GM12878 (cell line): ENCODE results near the gene DOK4. TPM values are rescaled to one million over a fixed set of nuclear protein-coding genes. Genes with fewer than 3 reads are reported as not detected.

Experiments
- NBN ChIP-seq: fragments of 450-650 bp; IDR thresholded peaks from 2 replicates; pipeline ENCODE4 v1.6.1; 2016
- SIX5 ChIP-seq: IDR thresholded peaks from 2 replicates; pipeline ENCODE4 v1.6.1; 2011; ENCODE audit warnings: mild to moderate bottlenecking, low read depth, low read length, moderate library complexity; ENCODE audit not compliant: severe bottlenecking
- polyA plus RNA-seq, 11 experiments: library from polyadenylated mRNA; depleted of rRNA in 4 of 11; unstranded in 6 of 11; stranded (reverse) in 5 of 11; fragments of >200 nt; fragmentation: Nextera tagmentation in 4 of 11; fragmentation: Illumina TruSeq in 1 of 11; extraction: Ambion mirVana in 4 of 11; extraction: Trizol in 1 of 11; gene quantifications; 1 replicate in 1 of 11; 2 replicates in 10 of 11; pipeline versions ENCODE4 v1.2.1 to v1.2.3, GENCODE V29; 2011 to 2016; ENCODE audit warnings: inconsistent platforms in 2 of 11, missing spikeins in 2 of 11, low read depth in 1 of 11
- total RNA-seq, 4 experiments: library from RNA; depleted of rRNA in 3 of 4; stranded (reverse); fragments of >200 nt in 3 of 4; fragmentation: Illumina TruSeq in 1 of 4; extraction: Trizol in 1 of 4; gene quantifications; 2 replicates each; pipeline versions ENCODE4 v1.2.1 to v1.2.3, GENCODE V29; 2013 to 2021
- TF ChIP-seq, protein P1 (sequence below): fragments of 450-650 bp; formaldehyde crosslinking; IDR thresholded peaks from 2 replicates; pipeline ENCODE4 v1.4.0; 2020; ENCODE audit warnings: mild to moderate bottlenecking, moderate library complexity
- TF ChIP-seq, protein P2 (sequence below): IDR thresholded peaks from 2 replicates; pipeline ENCODE4 v1.6.1; 2012; ENCODE audit warnings: low read depth, low read length, improper control_type of control experiment
- TF ChIP-seq, protein P3 (sequence below): fragments of 450-650 bp; IDR thresholded peaks from 2 replicates; pipeline ENCODE4 v1.6.1; 2017; ENCODE audit warnings: antibody characterized with exemption, mild to moderate bottlenecking, moderate library complexity
- TF ChIP-seq, protein P4 (sequence below): IDR thresholded peaks from 2 replicates; pipeline ENCODE4 v1.6.1; 2011; ENCODE audit warnings: borderline replicate concordance, low read depth, mild to moderate bottlenecking, moderate library complexity, low read length; ENCODE audit not compliant: insufficient read depth, poor library complexity, severe bottlenecking

DOK4 gene
- total and polyA plus RNA-seq, 10 of the 15 experiments (the other 5 are each of a cell fraction or from before 2014, with no cell fraction given): 0.20 to 7.0 (median 2.4) TPM; not detected in 1

DNA sequence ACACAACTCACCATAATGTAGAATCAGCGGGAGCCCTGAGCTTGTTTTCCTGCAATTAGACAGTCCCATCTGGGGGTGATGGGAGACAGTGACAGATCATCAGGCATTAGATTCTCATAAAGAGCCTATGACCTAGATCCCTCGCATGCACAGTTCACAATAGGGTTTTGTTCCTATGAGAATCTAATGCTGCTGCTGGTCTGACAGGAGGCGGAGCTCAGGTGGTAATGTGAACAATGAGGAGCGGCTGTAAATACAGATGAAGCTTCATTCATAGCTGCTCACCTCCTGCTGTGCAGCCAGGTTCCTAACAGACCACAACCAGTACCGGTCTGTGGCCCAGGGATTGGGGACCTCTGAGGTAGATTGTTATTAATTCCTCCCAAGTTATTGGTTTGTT, 2.9 kb upstream of the DOK4 start (continued):
- TF ChIP-seq, protein P1, sequence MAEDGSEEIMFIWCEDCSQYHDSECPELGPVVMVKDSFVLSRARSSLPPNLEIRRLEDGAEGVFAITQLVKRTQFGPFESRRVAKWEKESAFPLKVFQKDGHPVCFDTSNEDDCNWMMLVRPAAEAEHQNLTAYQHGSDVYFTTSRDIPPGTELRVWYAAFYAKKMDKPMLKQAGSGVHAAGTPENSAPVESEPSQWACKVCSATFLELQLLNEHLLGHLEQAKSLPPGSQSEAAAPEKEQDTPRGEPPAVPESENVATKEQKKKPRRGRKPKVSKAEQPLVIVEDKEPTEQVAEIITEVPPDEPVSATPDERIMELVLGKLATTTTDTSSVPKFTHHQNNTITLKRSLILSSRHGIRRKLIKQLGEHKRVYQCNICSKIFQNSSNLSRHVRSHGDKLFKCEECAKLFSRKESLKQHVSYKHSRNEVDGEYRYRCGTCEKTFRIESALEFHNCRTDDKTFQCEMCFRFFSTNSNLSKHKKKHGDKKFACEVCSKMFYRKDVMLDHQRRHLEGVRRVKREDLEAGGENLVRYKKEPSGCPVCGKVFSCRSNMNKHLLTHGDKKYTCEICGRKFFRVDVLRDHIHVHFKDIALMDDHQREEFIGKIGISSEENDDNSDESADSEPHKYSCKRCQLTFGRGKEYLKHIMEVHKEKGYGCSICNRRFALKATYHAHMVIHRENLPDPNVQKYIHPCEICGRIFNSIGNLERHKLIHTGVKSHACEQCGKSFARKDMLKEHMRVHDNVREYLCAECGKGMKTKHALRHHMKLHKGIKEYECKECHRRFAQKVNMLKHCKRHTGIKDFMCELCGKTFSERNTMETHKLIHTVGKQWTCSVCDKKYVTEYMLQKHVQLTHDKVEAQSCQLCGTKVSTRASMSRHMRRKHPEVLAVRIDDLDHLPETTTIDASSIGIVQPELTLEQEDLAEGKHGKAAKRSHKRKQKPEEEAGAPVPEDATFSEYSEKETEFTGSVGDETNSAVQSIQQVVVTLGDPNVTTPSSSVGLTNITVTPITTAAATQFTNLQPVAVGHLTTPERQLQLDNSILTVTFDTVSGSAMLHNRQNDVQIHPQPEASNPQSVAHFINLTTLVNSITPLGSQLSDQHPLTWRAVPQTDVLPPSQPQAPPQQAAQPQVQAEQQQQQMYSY (CRISPR knock-in tag): no peak
- TF ChIP-seq, protein P2, sequence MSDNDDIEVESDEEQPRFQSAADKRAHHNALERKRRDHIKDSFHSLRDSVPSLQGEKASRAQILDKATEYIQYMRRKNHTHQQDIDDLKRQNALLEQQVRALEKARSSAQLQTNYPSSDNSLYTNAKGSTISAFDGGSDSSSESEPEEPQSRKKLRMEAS: no peak
- no peak for TF ChIP-seq SIX5
- TF ChIP-seq, protein P3, sequence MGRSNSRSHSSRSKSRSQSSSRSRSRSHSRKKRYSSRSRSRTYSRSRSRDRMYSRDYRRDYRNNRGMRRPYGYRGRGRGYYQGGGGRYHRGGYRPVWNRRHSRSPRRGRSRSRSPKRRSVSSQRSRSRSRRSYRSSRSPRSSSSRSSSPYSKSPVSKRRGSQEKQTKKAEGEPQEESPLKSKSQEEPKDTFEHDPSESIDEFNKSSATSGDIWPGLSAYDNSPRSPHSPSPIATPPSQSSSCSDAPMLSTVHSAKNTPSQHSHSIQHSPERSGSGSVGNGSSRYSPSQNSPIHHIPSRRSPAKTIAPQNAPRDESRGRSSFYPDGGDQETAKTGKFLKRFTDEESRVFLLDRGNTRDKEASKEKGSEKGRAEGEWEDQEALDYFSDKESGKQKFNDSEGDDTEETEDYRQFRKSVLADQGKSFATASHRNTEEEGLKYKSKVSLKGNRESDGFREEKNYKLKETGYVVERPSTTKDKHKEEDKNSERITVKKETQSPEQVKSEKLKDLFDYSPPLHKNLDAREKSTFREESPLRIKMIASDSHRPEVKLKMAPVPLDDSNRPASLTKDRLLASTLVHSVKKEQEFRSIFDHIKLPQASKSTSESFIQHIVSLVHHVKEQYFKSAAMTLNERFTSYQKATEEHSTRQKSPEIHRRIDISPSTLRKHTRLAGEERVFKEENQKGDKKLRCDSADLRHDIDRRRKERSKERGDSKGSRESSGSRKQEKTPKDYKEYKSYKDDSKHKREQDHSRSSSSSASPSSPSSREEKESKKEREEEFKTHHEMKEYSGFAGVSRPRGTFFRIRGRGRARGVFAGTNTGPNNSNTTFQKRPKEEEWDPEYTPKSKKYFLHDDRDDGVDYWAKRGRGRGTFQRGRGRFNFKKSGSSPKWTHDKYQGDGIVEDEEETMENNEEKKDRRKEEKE: no peak
- TF ChIP-seq NBN: no peak
- TF ChIP-seq, protein P4, sequence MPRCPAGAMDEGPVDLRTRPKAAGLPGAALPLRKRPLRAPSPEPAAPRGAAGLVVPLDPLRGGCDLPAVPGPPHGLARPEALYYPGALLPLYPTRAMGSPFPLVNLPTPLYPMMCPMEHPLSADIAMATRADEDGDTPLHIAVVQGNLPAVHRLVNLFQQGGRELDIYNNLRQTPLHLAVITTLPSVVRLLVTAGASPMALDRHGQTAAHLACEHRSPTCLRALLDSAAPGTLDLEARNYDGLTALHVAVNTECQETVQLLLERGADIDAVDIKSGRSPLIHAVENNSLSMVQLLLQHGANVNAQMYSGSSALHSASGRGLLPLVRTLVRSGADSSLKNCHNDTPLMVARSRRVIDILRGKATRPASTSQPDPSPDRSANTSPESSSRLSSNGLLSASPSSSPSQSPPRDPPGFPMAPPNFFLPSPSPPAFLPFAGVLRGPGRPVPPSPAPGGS: no peak
